ENCODE results near the gene KDM5A.

GRCh38 chr12:367972-368371 lies 21.1 kb downstream of the KDM5A start:
- TF ChIP-seq CTCF (IDR thresholded peaks at IDR 0.05) (no peak), EZH2 (IDR thresholded peaks at IDR 0.05) (no peak), EZH2phosphoT487 (IDR thresholded peaks at IDR 0.05) (no peak)
